Suprapubic skin (tissue), 4 donors: ENCODE measurements around the gene BUB1B. TPM values are rescaled to one million over a fixed set of nuclear protein-coding genes. Genes with fewer than 3 reads are reported as not detected.
"Not testable (repeated sequence)": the region's sequence is repeated elsewhere in the genome, so short reads cannot be mapped to it uniquely, and the experiment has no call there.

Experiments used
- DNase-seq, 2 donors: peaks; one replicate each; pipeline ENCODE4 v3.0.0-alpha.2; 2019; ENCODE audit warnings: low spot score in 2 of 2
- H3K27ac ChIP-seq: fragments of 200-600 bp; sonication (generic); one replicate; pipeline ENCODE4 v1.5.1; 2019
- H3K27me3 ChIP-seq: fragments of 200-600 bp; sonication (generic); one replicate; pipeline ENCODE4 v1.5.1; 2019
- H3K36me3 ChIP-seq: fragments of 200-600 bp; sonication (generic); one replicate; pipeline ENCODE4 v1.5.1; 2019
- H3K4me1 ChIP-seq: fragments of 200-600 bp; sonication (generic); one replicate; pipeline ENCODE4 v1.5.1; 2019
- H3K4me3 ChIP-seq: fragments of 200-600 bp; sonication (generic); one replicate; pipeline ENCODE4 v1.5.1; 2019; ENCODE audit warnings: mild to moderate bottlenecking
- H3K9me3 ChIP-seq: fragments of 200-600 bp; sonication (generic); one replicate; pipeline ENCODE4 v1.5.1; 2019
- EP300 ChIP-seq: sonication (generic); formaldehyde crosslinking; IDR thresholded peaks from one replicate; pipeline ENCODE4 v1.6.1; 2017; ENCODE audit warnings: antibody characterized with exemption
- POLR2A ChIP-seq, 2 donors: fragments of 450-650 bp; IDR thresholded peaks; one replicate each; pipeline ENCODE4 v1.6.1; 2017; ENCODE audit warnings: antibody characterized with exemption in 2 of 2, mild to moderate bottlenecking in 2 of 2, moderate library complexity in 2 of 2
- POLR2AphosphoS5 ChIP-seq, 3 donors: sonication (generic); formaldehyde crosslinking; IDR thresholded peaks; one replicate each; pipeline ENCODE4 v1.6.1; 2017; ENCODE audit warnings: antibody characterized with exemption in 3 of 3
- WGBS: methylation state at CpG from one replicate; pipeline ENCODE4 v1.1.5; 2018; 5-methylcytosine and 5-hydroxymethylcytosine counted together
- total RNA-seq, 4 donors: library from RNA; depleted of rRNA; stranded (reverse); fragments of >200 nt; gene quantifications; one replicate each; pipeline ENCODE4 v1.1.0, GENCODE V29; 2016
- TF ChIP-seq, protein P1 (sequence below), 2 donors: fragments of 200-600 bp in 1 of 2; fragments of 450-650 bp in 1 of 2; sonication (generic) in 1 of 2; IDR thresholded peaks; one replicate each; pipeline ENCODE4 v1.5.1; 2016 to 2019; ENCODE audit warnings: antibody characterized with exemption in 2 of 2, mild to moderate bottlenecking in 1 of 2, moderate library complexity in 1 of 2

The BUB1B gene
- total RNA-seq, 4 donors from 2014 or later, result 1.8 to 12.2 (median 8.8) TPM

DNA sequence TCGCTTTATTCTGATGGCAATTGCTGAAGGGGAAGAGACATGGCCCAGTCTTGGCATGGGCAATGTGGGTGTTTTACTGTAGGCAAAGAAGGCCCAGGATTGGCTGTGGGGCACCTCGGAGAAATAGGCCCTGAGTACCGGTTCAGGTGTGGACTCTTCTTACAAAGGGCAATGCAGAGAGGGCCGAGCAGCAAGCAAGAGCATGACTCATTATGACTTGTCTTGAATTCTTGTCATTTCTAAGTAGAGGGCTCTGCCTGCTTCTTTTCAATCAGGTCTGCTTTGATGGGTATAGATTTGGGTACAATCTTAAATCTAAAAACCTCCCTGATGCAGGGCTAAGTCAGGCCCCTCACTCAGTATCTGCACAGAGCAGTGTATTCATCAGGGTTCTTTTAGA lies 14.8 kb upstream of the BUB1B start:
- no peak for DNase-seq
- Histone ChIP-seq H3K27me3 (no peaks in the 10 kb centered on the region), H3K36me3 (no peaks in the 10 kb centered on the region), H3K4me3 (no peak overlapping the region), H3K27ac (no peak overlapping the region), H3K9me3 (no peaks in the 10 kb centered on the region), H3K4me1 (no peaks in the 10 kb centered on the region)
- 84% methylated on average over 4 of the region's 4 CpGs for WGBS
- no peak for TF ChIP-seq POLR2A (IDR thresholded peaks at IDR 0.05)

DNA sequence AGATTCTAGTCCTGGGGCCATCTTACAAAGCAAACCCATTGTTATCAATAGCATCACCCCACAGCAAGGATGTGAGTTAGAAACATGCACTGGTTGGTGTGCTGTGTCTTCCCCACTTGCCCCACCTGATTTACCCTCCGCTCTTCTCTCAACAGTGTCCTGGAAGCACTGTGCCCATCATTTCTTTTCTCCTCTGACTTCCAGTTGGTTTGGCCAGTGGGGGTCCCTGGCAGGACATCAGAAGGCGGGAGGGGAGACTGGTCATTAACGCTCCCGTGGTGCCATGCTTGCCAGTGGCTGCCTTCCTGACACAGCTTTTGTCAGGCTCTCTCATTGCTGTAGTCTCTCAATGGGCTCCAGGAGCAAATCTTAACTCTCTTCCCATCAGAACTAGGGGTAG lies 11.5 kb upstream of the BUB1B start:
- TF ChIP-seq POLR2AphosphoS5 (IDR thresholded peaks at IDR 0.05), result no peak
- no peak for TF ChIP-seq POLR2A (IDR thresholded peaks at IDR 0.05)
- no peak for TF ChIP-seq EP300
- TF ChIP-seq, protein P1, sequence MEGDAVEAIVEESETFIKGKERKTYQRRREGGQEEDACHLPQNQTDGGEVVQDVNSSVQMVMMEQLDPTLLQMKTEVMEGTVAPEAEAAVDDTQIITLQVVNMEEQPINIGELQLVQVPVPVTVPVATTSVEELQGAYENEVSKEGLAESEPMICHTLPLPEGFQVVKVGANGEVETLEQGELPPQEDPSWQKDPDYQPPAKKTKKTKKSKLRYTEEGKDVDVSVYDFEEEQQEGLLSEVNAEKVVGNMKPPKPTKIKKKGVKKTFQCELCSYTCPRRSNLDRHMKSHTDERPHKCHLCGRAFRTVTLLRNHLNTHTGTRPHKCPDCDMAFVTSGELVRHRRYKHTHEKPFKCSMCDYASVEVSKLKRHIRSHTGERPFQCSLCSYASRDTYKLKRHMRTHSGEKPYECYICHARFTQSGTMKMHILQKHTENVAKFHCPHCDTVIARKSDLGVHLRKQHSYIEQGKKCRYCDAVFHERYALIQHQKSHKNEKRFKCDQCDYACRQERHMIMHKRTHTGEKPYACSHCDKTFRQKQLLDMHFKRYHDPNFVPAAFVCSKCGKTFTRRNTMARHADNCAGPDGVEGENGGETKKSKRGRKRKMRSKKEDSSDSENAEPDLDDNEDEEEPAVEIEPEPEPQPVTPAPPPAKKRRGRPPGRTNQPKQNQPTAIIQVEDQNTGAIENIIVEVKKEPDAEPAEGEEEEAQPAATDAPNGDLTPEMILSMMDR (IDR thresholded peaks at IDR 0.05), result no peak
- WGBS, result 94% methylated on average over 4 of the region's 4 CpGs
- DNase-seq, result no peak

DNA sequence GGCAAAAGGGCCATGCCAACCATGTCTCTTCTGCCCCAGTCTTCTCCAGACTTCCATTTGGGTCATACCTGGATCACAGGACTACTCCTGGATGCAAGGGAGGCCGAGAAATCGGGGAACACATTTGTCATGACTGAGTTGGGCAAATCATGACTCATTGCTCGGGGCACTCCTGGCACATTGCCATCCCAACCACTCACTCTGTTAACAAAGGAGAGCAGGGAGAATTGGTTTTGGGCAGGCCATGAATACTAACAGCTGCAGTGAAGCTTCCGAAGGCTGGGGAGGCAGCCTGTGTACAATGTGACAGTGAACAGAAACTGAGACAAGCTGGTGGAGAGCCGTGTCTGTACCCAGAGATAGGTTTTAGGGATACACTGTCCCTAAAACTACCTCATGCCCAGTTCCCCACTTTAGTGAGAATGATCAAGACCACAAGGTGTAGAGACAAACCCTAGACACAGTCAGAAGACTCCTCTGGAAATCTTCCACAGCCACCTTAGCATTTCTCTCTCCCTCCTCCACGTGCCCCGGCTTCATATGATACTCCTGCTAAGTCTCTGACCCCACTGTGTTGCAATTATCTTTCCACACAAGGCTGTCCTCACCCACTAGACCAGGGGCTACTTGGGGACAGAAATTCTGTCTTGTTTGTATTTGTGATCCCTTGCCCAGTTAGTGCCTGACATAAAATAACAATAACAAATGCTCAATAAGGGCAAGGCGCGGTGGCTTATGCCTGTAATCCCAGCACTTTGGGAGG lies 10.5 kb upstream of the BUB1B start:
- TF ChIP-seq POLR2AphosphoS5 (IDR thresholded peaks at IDR 0.05) (no peak), EP300 (no peak), POLR2A (IDR thresholded peaks at IDR 0.05) (no peak)
- TF ChIP-seq, protein P1 (IDR thresholded peaks at IDR 0.05), result no peak
- Histone ChIP-seq H3K9me3 (no peaks in the 10 kb centered on the region), H3K36me3 (no peaks in the 10 kb centered on the region), H3K27ac (no peak overlapping the region), H3K4me3 (no peak overlapping the region), H3K4me1 (peaks cover 1% of the 10 kb centered on the region), H3K27me3 (no peaks in the 10 kb centered on the region)
- no peak for DNase-seq
- 62% methylated on average over 9 of the region's 9 CpGs for WGBS

More for the DNA sequence above, 11.5 kb upstream of the BUB1B start:
- Histone ChIP-seq H3K27me3 (no peaks in the 10 kb centered on the region), H3K36me3 (no peaks in the 10 kb centered on the region), H3K9me3 (no peaks in the 10 kb centered on the region), H3K27ac (no peak overlapping the region), H3K4me3 (no peak overlapping the region), H3K4me1 (no peaks in the 10 kb centered on the region)

DNA sequence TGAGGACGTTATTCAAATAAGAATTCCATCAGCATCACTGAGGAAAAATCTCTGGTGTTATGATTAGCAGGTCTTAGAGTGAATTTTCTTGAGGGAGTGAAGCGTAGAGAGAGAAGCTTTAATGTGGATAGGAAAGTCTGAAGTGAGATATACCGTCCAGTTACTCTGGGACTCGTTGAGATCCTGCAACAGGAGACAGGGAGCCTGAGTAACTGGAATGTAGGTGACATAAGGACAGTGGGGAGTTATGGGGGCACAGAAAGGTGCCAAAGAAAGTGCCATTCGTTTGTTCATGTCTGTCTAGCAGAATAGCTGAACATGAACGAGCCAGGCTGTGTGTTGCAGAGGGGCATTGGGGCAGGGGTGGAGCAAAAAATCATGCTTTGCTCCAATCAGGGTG lies 9.4 kb upstream of the BUB1B start:
- peaks cover 13% of the 10 kb centered on the region for H3K4me1 ChIP-seq
- no peak overlapping the region for H3K4me3 ChIP-seq
- no peak overlapping the region for H3K27ac ChIP-seq
- no peak for DNase-seq
- WGBS, result 70% methylated on average over 6 of the region's 6 CpGs
- TF ChIP-seq POLR2AphosphoS5 (IDR thresholded peaks at IDR 0.05) (no peak), EP300 (no peak), POLR2A (IDR thresholded peaks at IDR 0.05) (no peak)
- TF ChIP-seq, protein P1 (IDR thresholded peaks at IDR 0.05), result no peak
- no peaks in the 10 kb centered on the region for H3K36me3 ChIP-seq
- H3K27me3 ChIP-seq, result no peaks in the 10 kb centered on the region
- H3K9me3 ChIP-seq, result no peaks in the 10 kb centered on the region

DNA sequence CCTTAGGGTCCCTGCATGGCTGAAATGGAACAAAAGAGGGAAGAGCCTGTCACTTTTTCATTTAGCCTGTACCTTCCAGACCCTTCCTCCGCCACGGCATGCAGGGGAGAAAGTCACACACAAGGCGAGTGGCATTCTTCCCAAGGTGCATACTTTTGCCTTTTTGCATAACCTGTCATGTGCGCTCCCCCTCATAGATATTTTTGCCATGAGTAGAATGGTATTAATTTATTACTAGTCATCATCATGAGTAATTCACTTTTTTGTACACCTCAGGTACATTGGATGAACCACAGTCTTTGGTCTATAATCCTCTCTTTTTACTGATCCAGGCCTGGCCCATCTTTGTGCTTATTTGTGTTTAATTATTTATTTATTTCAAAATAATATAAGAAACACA lies 8.9 kb upstream of the BUB1B start:
- WGBS, result 89% methylated on average over 4 of the region's 4 CpGs
- Histone ChIP-seq H3K4me3 (no peak overlapping the region), H3K36me3 (no peaks in the 10 kb centered on the region), H3K4me1 (peaks cover 13% of the 10 kb centered on the region), H3K9me3 (no peaks in the 10 kb centered on the region), H3K27me3 (no peaks in the 10 kb centered on the region), H3K27ac (no peak overlapping the region)
- TF ChIP-seq, protein P1 (IDR thresholded peaks at IDR 0.05), result no peak
- TF ChIP-seq POLR2A (IDR thresholded peaks at IDR 0.05) (no peak), EP300 (no peak), POLR2AphosphoS5 (IDR thresholded peaks at IDR 0.05) (no peak)
- DNase-seq, result no peak

DNA sequence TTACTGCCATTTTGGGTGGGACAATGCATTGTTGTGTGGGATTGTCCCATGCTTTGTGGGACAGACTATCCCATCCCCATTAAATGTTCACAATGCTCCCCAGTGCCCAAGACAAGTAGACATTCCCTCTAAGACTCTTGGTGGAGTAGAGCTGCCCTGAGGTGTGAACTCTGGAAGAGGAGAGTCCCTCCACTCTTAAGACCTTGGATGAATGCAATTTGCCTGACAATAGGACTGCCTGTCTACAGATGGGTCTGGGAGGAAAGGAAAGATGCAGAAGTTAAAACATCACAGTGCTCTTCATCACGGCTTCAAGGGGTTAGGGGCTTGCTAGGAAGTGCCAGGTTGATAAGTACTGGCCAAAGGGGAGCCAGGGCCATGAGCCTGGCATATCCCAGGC lies 6.0 kb upstream of the BUB1B start:
- peaks cover 13% of the 10 kb centered on the region for H3K4me1 ChIP-seq
- H3K27ac ChIP-seq, H3K4me3 ChIP-seq, H3K27me3 ChIP-seq, H3K9me3 ChIP-seq, H3K36me3 ChIP-seq, DNase-seq: not testable (repeated sequence)
- WGBS, result 50% methylated on average over 1 of the region's 1 CpG
